OCI-LY3 (cell line): ENCODE measurements around the gene OBSCN.

ENCODE experiments used
- H2AFZ ChIP-seq: fragments of 200-600, 300-600 bp; shearing (Covaris generic); 2 replicates; pipeline ENCODE4 v1.6.0; 2014; ENCODE audit warnings: antibody characterized with exemption, low read depth, low read length
- H3K27ac ChIP-seq: fragments of 200-600, 300-600 bp; sonication (generic); 2 replicates; pipeline ENCODE4 v1.5.1; 2014; ENCODE audit warnings: mild to moderate bottlenecking, low read length, moderate library complexity, mixed read lengths
- H3K27me3 ChIP-seq: fragments of 200-600, 300-600 bp; sonication (generic); 2 replicates; pipeline ENCODE4 v1.6.1; 2014; ENCODE audit warnings: low read depth, low read length, mixed read lengths
- H3K36me3 ChIP-seq: fragments of 200-600, 300-600 bp; sonication (generic); replicated peaks from 2 replicates; pipeline ENCODE3; 2014; ENCODE audit warnings: low read depth, low read length, mixed read lengths
- H3K4me1 ChIP-seq: fragments of 300-600, 200-600 bp; sonication (generic); 2 replicates; pipeline ENCODE4 v1.6.1; 2014; ENCODE audit warnings: low read length, mixed read lengths
- H3K4me2 ChIP-seq: fragments of 200-600, 300-600 bp; sonication (generic); 2 replicates; pipeline ENCODE4 v1.6.1; 2014; ENCODE audit warnings: low read length, mixed read lengths
- H3K4me3 ChIP-seq: fragments of 300-600, 200-600 bp; sonication (generic); 2 replicates; pipeline ENCODE4 v1.5.1; 2014; ENCODE audit warnings: antibody characterized with exemption, mild to moderate bottlenecking, low read length, moderate library complexity
- H3K79me2 ChIP-seq: fragments of 300-600, 200-600 bp; shearing (Covaris generic); 2 replicates; pipeline ENCODE4 v1.6.1; 2014; ENCODE audit warnings: mild to moderate bottlenecking, low read length, mixed read lengths
- H3K9ac ChIP-seq: fragments of 300-600, 200-600 bp; shearing (Covaris generic); 2 replicates; pipeline ENCODE4 v1.6.0; 2014; ENCODE audit warnings: mild to moderate bottlenecking, low read length, moderate library complexity
- H3K9me3 ChIP-seq: fragments of 200-600, 300-600 bp; shearing (Covaris generic); 2 replicates; pipeline ENCODE4 v1.6.1; 2014; ENCODE audit warnings: low read length, mixed read lengths; ENCODE audit not compliant: insufficient read depth
- H4K20me1 ChIP-seq: fragments of 200-600, 300-600 bp; sonication (generic); 2 replicates; pipeline ENCODE4 v1.6.1; 2016; ENCODE audit warnings: low read length, mixed read lengths; ENCODE audit not compliant: insufficient read depth
- CTCF ChIP-seq: fragments of 200-600, 300-600 bp; sonication (generic); IDR thresholded peaks from 2 replicates; pipeline ENCODE4 v1.5.1; 2014; ENCODE audit warnings: antibody characterized with exemption, low read length, low read depth
- EZH2phosphoT487 ChIP-seq: fragments of 200-600 bp; shearing (Covaris generic); IDR thresholded peaks from 2 replicates; pipeline ENCODE4 v1.6.1; 2018; ENCODE audit warnings: antibody characterized with exemption, mixed run types, low read depth

Gene OBSCN

GRCh38 chr1:228263636-228264035 lies 55.8 kb downstream of the OBSCN start:
- H3K79me2 ChIP-seq = no peaks in the 10 kb centered on the region

GRCh38 chr1:228264090-228264829 lies 56.4 kb downstream of the OBSCN start:
- Histone ChIP-seq H2AFZ (no peak overlapping the region), H3K4me3 (no peak overlapping the region), H3K9me3 (0 out of 2 replicates have a peak, but pooled peaks cover 8% of the 10 kb centered on the region), H3K36me3 (no peaks in the 10 kb centered on the region), H3K4me1 (no peaks in the 10 kb centered on the region), H4K20me1 (no peaks in the 10 kb centered on the region), H3K27ac (no peak overlapping the region), H3K4me2 (no peak overlapping the region), H3K9ac (no peak overlapping the region), H3K27me3 (peaks cover 3% of the 10 kb centered on the region; the same call in 1 of the 2 replicates), H3K79me2 (no peaks in the 10 kb centered on the region)
- no peak for TF ChIP-seq EZH2phosphoT487
- no peak for TF ChIP-seq CTCF

More at GRCh38 chr1:228263636-228264035, 55.8 kb downstream of the OBSCN start:
- no peak for TF ChIP-seq CTCF
- no peak for TF ChIP-seq EZH2phosphoT487
- Histone ChIP-seq H3K27ac (no peak overlapping the region), H3K9me3 (0 out of 2 replicates have a peak, but pooled peaks cover 8% of the 10 kb centered on the region), H3K4me3 (no peak overlapping the region), H3K36me3 (no peaks in the 10 kb centered on the region), H3K27me3 (peaks cover 3% of the 10 kb centered on the region; the same call in 1 of the 2 replicates), H4K20me1 (no peaks in the 10 kb centered on the region), H3K4me1 (no peaks in the 10 kb centered on the region), H3K4me2 (no peak overlapping the region), H3K9ac (no peak overlapping the region), H2AFZ (no peak overlapping the region)

DNA sequence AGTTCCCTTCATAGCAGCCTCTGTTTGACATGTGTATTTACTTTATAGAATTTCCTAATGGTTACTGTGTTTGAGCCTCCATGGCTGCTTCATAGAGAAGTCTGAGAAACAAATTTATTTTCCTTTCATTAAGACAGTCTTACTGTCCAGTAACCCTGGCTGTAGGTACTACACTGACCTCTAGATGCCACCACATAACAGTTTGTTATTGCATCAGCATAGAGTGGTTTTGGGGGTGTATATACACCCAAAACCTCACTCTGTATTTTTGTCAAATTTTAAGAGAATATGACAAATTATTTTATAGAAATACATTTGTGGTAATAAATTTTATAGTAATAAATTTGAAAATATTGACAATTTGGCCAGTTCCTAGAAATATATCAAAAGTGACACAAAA lies 57.3 kb downstream of the OBSCN start:
- peaks cover 3% of the 10 kb centered on the region; the same call in 1 of the 2 replicates for H3K27me3 ChIP-seq
- H3K4me2 ChIP-seq = no peak overlapping the region

More for the DNA sequence above, 57.3 kb downstream of the OBSCN start:
- Histone ChIP-seq H3K9ac (no peak overlapping the region), H3K27ac (no peak overlapping the region), H3K9me3 (0 out of 2 replicates have a peak, but pooled peaks cover 8% of the 10 kb centered on the region), H3K79me2 (no peaks in the 10 kb centered on the region), H4K20me1 (no peaks in the 10 kb centered on the region), H2AFZ (no peak overlapping the region), H3K36me3 (no peaks in the 10 kb centered on the region), H3K4me3 (no peak overlapping the region), H3K4me1 (no peaks in the 10 kb centered on the region)
- no peak for TF ChIP-seq CTCF
- TF ChIP-seq EZH2phosphoT487 = no peak
